Heart left ventricle (tissue), 16 donors: ENCODE measurements around the gene KIF16B. TPM values are rescaled to one million over a fixed set of nuclear protein-coding genes. Genes with fewer than 3 reads are reported as not detected.

ENCODE experiments used
- ATAC-seq, 4 donors: fragments of 200-7000 bp; cut with Tn5 transposase; one replicate each; pipeline ENCODE4 v1.9.1; 2020 to 2022; ENCODE audit warnings: moderate library complexity in 4 of 4, mild to moderate bottlenecking in 3 of 4, moderate number of reproducible peaks in 1 of 4
- DNase-seq, 5 donors: peaks; one replicate each; pipeline ENCODE4 v3.0.0-alpha.2; 2020
- H3K27ac ChIP-seq, 12 donors: fragments of 200-600 bp; sonication (generic) in 4 of 12; one replicate each; pipeline versions ENCODE4 v1.5.0 to v1.8.0; 2016 to 2022; ENCODE audit warnings: mild to moderate bottlenecking in 2 of 12
- H3K27me3 ChIP-seq, 9 donors: fragments of 200-600 bp; sonication (generic) in 2 of 9; one replicate each; pipeline versions ENCODE4 v1.5.1 to v1.8.0; 2016 to 2022; ENCODE audit warnings: mild to moderate bottlenecking in 3 of 9
- H3K36me3 ChIP-seq, 9 donors: fragments of 200-600 bp; sonication (generic) in 2 of 9; one replicate each; pipeline versions ENCODE4 v1.5.0 to v1.8.0; 2018 to 2022; ENCODE audit warnings: mild to moderate bottlenecking in 2 of 9
- H3K4me1 ChIP-seq, 12 donors: fragments of 200-600 bp; sonication (generic) in 4 of 12; one replicate each; pipeline versions ENCODE4 v1.5.0 to v1.8.0; 2016 to 2022; ENCODE audit warnings: mild to moderate bottlenecking in 3 of 12
- H3K4me3 ChIP-seq, 12 donors: fragments of 200-600 bp; sonication (generic) in 4 of 12; one replicate each; pipeline versions ENCODE4 v1.5.0 to v1.8.0; 2017 to 2022; ENCODE audit warnings: mild to moderate bottlenecking in 9 of 12, moderate library complexity in 4 of 12
- H3K9me3 ChIP-seq, 12 donors: fragments of 200-600 bp; sonication (generic) in 4 of 12; one replicate each; pipeline versions ENCODE4 v1.5.0 to v1.8.0; 2016 to 2022; ENCODE audit warnings: mild to moderate bottlenecking in 1 of 12
- POLR2A ChIP-seq, 2 donors: fragments of 450-650 bp; IDR thresholded peaks; one replicate each; pipeline ENCODE4 v1.6.1; 2017; ENCODE audit warnings: antibody characterized with exemption in 2 of 2, mild to moderate bottlenecking in 2 of 2, moderate library complexity in 2 of 2
- WGBS, 4 donors: extraction: QIAGEN DNeasy Blood & Tissue Kit in 2 of 4; methylation state at CpG; one replicate each; pipeline versions ENCODE4 v1.1.5 to v1.1.7; 2013 to 2018; 5-methylcytosine and 5-hydroxymethylcytosine counted together
- intact Hi-C, 10 donors: fragments of 100-400 bp; cut with DNase I; formaldehyde crosslinking; loops; one replicate each; pipeline versions ENCODE4 v1.11.1 to v1.14.2; 2022
- polyA plus RNA-seq, 2 donors: library from polyadenylated mRNA; stranded (reverse); fragments of 200-250 nt; gene quantifications; one replicate each; pipeline ENCODE4 v1.2.3, GENCODE V29; 2013
- total RNA-seq, 9 donors: library from RNA; depleted of rRNA in 2 of 9; stranded (reverse); fragments of >200 nt in 2 of 9; fragmentation: NEBNext Ultra II Directional in 3 of 9; extraction: Animal tissue kit (Norgen Biotek cat#: 25700) in 3 of 9; gene quantifications; one replicate each; pipeline versions ENCODE4 v1.1.0 to v1.2.4, GENCODE V29; 2016 to 2023
- TF ChIP-seq, protein P1 (sequence below), 12 donors: fragments of 200-600 bp; sonication (generic) in 4 of 12; IDR thresholded peaks; one replicate each; pipeline versions ENCODE4 v1.5.0 to v1.8.0; 2018 to 2022; ENCODE audit warnings: antibody characterized with exemption in 12 of 12, mild to moderate bottlenecking in 5 of 12
- donor health status: ischemic (EF 13 %, LVEDD 7.1; RV severe dilation, severe dysfunction).
- donor health status: healthy with polysubstance abuse.
- donor health status: DM: no; HTN: yes; CAD: no.
- donor health status: DM: no; HTN: no; CAD: no.
- donor health status: ischemic (EF 25% LVEDD 6.9; RV normal size, moderate dysfunction).
- donor health status: ischemic (EF 25% LVEDD 5.7; RV mildly dilated, moderate dysfunction).
- donor health status: healthy.
- donor health status: DM: yes; HTN: yes; CAD: no.
- donor health status: ischemic (EF 35%, LVEDD 5.7; RV mildly dilated, moderate dysfunction).
- donor health status: nonischemic (EF 11% LVEDD 7.7; RV severe dilation, severe dysfunction).
- donor health status: DM: yes; HTN: yes; CAD: no.
- donor health status: PGD.
- donor health status: ischemic (EF 29% LVEDD 5.4; RV normal size, mild dysfunction).
- donor health status: nonischemic (EF 23%, LVEDD 6.1; RV moderate dilation, normal function).

The KIF16B gene
- total and polyA plus RNA-seq, 11 donors, result 8.8 to 31.8 (median 17.8) TPM

DNA sequence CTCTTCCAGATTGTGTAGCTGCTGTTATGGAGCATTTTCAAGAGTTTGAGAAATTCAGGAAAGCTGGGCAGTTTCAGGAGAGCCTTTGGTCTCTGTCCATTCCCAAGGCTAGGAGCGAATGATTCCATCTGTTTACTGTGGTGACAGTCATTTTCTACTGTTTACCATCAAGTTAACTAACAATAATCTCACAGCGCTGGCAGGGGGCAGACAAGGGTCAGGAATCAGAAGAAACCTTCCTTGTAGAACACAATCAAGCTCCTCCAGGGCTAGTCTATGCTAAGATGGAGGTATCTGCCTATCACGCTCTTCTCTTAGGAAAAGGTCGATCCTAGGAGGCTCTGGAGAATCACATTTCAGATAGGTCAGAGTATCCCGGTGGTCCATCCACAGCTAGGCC lies 293.9 kb downstream of the KIF16B start:
- intact Hi-C loops, result no loop called here
- H3K9me3 ChIP-seq, result no peaks in the 10 kb centered on the region
- no peak for DNase-seq
- 92 to 95% (median 94%) methylated on average over 5 of the region's 5 CpGs for WGBS, 4 donors
- H3K4me3 ChIP-seq, result no peak overlapping the region
- no peaks in the 10 kb centered on the region for H3K27me3 ChIP-seq
- H3K4me1 ChIP-seq, result peaks cover 0 to 4% (median 0%) of the 10 kb centered on the region in 12 donors
- H3K27ac ChIP-seq, result no peak overlapping the region
- ATAC-seq, result no peak
- TF ChIP-seq, protein P1, sequence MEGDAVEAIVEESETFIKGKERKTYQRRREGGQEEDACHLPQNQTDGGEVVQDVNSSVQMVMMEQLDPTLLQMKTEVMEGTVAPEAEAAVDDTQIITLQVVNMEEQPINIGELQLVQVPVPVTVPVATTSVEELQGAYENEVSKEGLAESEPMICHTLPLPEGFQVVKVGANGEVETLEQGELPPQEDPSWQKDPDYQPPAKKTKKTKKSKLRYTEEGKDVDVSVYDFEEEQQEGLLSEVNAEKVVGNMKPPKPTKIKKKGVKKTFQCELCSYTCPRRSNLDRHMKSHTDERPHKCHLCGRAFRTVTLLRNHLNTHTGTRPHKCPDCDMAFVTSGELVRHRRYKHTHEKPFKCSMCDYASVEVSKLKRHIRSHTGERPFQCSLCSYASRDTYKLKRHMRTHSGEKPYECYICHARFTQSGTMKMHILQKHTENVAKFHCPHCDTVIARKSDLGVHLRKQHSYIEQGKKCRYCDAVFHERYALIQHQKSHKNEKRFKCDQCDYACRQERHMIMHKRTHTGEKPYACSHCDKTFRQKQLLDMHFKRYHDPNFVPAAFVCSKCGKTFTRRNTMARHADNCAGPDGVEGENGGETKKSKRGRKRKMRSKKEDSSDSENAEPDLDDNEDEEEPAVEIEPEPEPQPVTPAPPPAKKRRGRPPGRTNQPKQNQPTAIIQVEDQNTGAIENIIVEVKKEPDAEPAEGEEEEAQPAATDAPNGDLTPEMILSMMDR (IDR thresholded peaks at IDR 0.05), result no peak
- TF ChIP-seq POLR2A (IDR thresholded peaks at IDR 0.05), result no peak
- no peaks in the 10 kb centered on the region for H3K36me3 ChIP-seq

DNA sequence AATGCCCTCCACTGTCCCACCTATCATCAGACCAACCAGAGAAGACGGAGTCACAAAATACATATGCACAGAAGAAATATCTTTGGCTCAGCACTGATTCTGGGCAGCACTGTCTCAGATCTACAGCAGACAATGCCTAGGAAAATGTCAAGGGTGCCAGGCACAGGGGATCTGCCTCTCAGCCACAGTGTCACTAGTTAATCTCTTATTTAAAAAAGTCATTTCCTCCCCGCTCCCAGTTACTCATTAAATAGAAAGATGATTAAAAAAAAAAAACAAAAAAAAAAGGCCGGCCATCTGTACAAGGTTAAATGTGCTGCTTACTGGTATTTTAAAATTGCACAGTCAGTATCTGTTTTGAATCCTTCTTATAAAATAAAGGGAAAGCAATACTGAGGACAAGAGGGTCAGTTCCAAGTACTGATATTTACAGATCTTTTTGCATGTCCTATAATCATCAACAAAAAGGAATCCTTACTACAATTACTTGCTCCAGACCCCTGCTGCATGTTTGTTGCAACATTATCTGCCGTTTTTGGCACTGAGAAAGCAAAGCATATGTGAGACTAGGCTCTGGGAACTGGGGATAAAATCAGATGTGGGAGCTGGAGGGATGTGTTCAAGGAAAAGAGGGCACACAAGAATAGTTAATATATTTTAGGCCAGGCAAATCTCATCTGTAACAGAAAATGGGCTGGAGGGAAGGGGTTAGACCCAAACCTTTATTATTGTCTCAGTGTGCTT lies 299.3 kb downstream of the KIF16B start:
- no peaks in the 10 kb centered on the region for H3K4me1 ChIP-seq
- H3K27me3 ChIP-seq, result no peaks in the 10 kb centered on the region
- H3K36me3 ChIP-seq, result peaks cover 0 to 17% (median 4%) of the 10 kb centered on the region in 9 donors
- DNase-seq (no peak), ATAC-seq (no peak)
- TF ChIP-seq, protein P1 (IDR thresholded peaks at IDR 0.05), result no peak
- TF ChIP-seq POLR2A (IDR thresholded peaks at IDR 0.05), result no peak
- intact Hi-C loops, result no loop called here
- no peak overlapping the region for H3K27ac ChIP-seq
- WGBS, 4 donors, result 76 to 81% (median 79%) methylated on average over 4 of the region's 4 CpGs
- no peaks in the 10 kb centered on the region for H3K9me3 ChIP-seq
- H3K4me3 ChIP-seq, result no peak overlapping the region

DNA sequence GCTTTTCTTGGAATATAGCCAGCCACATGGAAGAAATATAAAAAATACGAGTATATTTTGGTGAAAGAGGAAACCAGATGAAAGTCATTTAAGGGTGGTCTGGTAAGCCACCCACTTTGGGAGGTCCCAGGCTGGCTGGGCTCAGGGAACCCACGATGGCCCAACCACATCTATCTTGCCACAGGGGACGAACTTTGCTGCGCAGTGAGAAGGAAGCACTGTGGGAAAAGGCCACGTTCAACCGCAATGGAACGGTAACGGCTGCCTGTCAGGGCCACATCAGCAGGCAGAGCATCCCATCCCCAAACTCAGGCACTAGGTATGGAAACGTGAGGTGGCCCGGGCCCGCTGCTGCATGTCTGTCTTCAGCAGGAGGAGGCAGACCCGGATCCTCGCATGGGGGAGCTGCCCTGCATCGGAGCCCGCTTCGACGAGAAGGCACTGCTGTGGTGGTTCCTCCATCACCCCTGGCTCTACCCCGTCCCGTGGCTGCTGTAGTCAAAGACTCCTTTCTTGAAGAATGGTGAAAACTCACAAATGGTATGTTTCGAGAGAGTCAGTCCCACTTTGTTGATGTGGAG lies 300.4 kb downstream of the KIF16B start:
- H3K4me3 ChIP-seq, result no peak overlapping the region

DNA sequence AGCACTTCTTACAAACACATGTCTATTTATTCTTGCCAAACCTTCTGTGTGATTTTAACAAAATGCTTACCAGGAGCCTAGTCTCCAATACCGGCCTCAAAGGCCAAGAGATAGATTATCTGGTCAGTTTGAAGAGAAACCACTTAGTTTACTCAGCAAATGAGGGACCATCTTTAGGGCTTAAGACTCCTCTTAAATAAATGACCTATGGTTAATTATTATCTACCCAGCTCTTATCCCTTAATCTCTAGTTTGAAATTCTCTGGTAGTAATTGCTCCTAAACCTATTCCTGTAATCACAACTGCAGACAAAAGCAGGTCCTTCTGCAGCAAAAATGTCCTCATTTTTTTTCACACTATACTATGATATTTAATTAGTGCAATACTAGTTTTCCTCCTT lies 301.8 kb downstream of the KIF16B start:
- Histone ChIP-seq H3K27me3 (no peaks in the 10 kb centered on the region), H3K9me3 (peaks cover 0 to 8% (median 0%) of the 10 kb centered on the region in 12 donors), H3K36me3 (peaks cover 0 to 17% (median 4%) of the 10 kb centered on the region in 9 donors), H3K4me3 (no peak overlapping the region), H3K27ac (no peak overlapping the region), H3K4me1 (no peaks in the 10 kb centered on the region)
- no peak for DNase-seq
- TF ChIP-seq, protein P1 (IDR thresholded peaks at IDR 0.05), result no peak
- TF ChIP-seq POLR2A (IDR thresholded peaks at IDR 0.05), result no peak
- no peak for ATAC-seq
- intact Hi-C loops, result no loop called here
- 92 to 100% (median 96%) methylated on average over 1 of the region's 1 CpG for WGBS, 4 donors

More for the DNA sequence above, 300.4 kb downstream of the KIF16B start:
- ATAC-seq (no peak), DNase-seq (no peak)
- Histone ChIP-seq H3K36me3 (peaks cover 0 to 17% (median 4%) of the 10 kb centered on the region in 9 donors), H3K27me3 (no peaks in the 10 kb centered on the region), H3K4me1 (no peaks in the 10 kb centered on the region), H3K9me3 (no peaks in the 10 kb centered on the region), H3K27ac (no peak overlapping the region)
- intact Hi-C loops, result no loop called here
- TF ChIP-seq, protein P1 (IDR thresholded peaks at IDR 0.05), result no peak
- no peak for TF ChIP-seq POLR2A (IDR thresholded peaks at IDR 0.05)
- WGBS, 4 donors, result 86 to 91% (median 90%) methylated on average over 16 to 20 of the region's 20 CpGs
